Activated naive CD8-positive, alpha-beta T cell treated with anti-CD3 and anti-CD28 coated beads, Interleukin-2, amount 10 ng/mL, durations not matched to agents 7 days and 5 days (primary cell): ENCODE data around the gene GSE1. TPM values are rescaled to one million over a fixed set of nuclear protein-coding genes. Genes with fewer than 3 reads are reported as not detected.

Experiments used
- ATAC-seq: fragments of 150-1000 bp; cut with Tn5 transposase; one replicate; pipeline ENCODE4 v1.10.0; 2021; ENCODE audit warnings: low read depth, moderate library complexity
- POLR2A ChIA-PET: fragments of 350-600 bp; sonication (Branson Sonifier 250); formaldehyde crosslinking; loops from one replicate; lab custom pipeline; 2021; ENCODE audit warnings: antibody characterized with exemption; lab: Charles Lee
- DNase-seq: peaks from one replicate; pipeline ENCODE4 v3.0.0; 2021
- H3K27ac Mint-ChIP-seq: one replicate; pipeline ENCODE4 v1.8.0; 2022; ENCODE audit warnings: mild to moderate bottlenecking, mixed read lengths
- H3K27me3 Mint-ChIP-seq: one replicate; pipeline ENCODE4 v1.8.0; 2022; ENCODE audit warnings: mild to moderate bottlenecking, moderate library complexity, mixed read lengths
- H3K36me3 Mint-ChIP-seq: one replicate; pipeline ENCODE4 v1.8.0; 2021; ENCODE audit warnings: mild to moderate bottlenecking, mixed read lengths
- H3K4me1 Mint-ChIP-seq: one replicate; pipeline ENCODE4 v1.8.0; 2021; ENCODE audit warnings: mixed read lengths
- H3K4me3 Mint-ChIP-seq: one replicate; pipeline ENCODE4 v1.8.0; 2022; ENCODE audit warnings: mild to moderate bottlenecking, moderate library complexity, mixed read lengths
- H3K9me3 Mint-ChIP-seq: one replicate; pipeline ENCODE4 v1.8.0; 2021; ENCODE audit warnings: mixed read lengths
- total RNA-seq, 2 experiments: library from RNA; stranded (reverse); gene quantifications; one replicate each; pipeline ENCODE4 v1.2.3, GENCODE V29; 2021

Gene GSE1
- total RNA-seq, 2 experiments from 2014 or later, result 60.9 to 62.5 TPM

DNA sequence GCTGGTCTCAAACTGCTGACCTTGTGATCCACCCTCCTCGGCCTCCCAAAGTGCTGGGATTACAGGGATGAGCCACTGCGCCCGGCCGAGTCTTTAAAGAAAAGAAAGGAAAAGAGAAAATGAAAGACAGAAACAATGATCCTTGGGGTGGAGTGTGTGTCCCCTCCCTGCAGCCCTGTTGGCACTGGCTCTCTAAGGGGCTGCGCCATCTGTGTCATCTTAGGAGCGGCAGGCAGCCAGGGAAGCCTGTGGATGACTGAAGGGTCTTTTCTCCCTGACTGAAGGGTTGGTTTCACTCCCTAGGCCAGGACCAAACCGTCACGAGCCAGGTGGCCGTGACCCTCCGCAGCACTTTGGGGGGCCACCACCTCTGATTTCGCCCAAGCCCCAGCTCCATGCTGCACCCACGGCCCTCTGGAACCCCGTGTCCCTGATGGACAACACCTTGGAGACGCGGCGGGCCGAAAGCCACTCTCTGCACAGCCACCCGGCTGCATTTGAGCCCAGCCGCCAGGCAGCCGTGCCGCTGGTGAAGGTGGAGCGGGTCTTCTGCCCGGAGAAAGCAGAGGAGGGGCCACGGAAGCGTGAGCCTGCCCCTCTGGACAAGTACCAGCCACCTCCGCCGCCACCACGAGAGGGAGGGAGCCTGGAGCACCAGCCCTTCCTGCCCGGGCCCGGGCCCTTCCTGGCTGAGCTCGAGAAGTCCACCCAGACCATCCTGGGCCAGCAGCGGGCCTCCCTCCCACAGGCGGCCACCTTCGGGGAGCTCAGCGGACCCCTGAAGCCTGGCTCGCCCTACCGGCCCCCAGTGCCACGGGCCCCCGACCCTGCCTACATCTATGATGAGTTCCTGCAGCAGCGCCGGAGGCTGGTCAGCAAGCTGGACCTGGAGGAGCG lies 48.0 kb downstream of the GSE1 start:
- no peak for DNase-seq
- POLR2A ChIA-PET, result no interaction called here
- Mint-ChIP-seq H3K4me1 (no peaks in the 10 kb centered on the region), H3K4me3 (no peak overlapping the region), H3K27ac (no peak overlapping the region), H3K9me3 (no peaks in the 10 kb centered on the region), H3K27me3 (no peaks in the 10 kb centered on the region), H3K36me3 (peaks cover 7% of the 10 kb centered on the region)
- no peak for ATAC-seq

DNA sequence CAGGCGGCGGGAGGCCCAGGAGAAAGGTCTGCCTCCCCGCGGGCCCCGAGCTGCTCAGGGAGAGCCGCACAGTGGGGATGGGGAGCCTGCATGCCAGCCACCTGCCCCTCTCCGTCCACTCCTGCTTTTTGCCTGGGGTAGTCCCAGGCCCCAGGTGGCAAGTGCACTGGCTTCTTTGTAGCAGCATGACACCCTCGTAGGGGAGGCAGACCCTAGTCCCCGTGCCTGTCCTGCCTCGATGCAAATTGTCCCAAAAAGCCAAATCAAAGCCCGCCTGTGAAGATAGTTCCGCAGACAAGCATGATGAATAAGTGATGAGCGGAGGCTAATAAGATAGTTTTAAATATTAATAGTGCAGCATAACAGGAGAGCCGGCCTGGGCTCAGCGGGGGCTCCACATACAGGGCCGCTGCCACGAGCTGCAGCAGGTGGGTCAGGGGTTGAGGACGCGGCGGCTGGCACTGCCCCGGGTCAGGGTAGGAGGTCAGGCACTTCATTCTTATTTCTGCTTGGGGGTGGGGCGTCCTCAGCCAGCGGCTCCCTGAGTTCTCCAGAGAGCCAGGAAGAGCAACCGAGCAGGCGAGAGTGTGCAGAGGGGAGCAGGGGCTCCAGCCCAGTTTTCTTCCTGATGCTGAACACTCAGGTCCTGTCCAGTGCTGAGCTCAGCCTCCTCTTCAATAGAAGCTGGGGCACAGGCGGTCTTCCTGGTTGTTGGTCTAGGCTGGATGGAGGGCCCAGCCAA lies 48.8 kb downstream of the GSE1 start:
- Mint-ChIP-seq H3K4me3 (no peak overlapping the region), H3K4me1 (no peaks in the 10 kb centered on the region), H3K9me3 (no peaks in the 10 kb centered on the region), H3K36me3 (peaks cover 5% of the 10 kb centered on the region), H3K27me3 (no peaks in the 10 kb centered on the region), H3K27ac (no peak overlapping the region)
- POLR2A ChIA-PET, result interaction anchor here (0.8 kb wide), 1 partner anchor 138 kb away, joined by 3 read pairs; no protein-coding TSS in a partner anchor
- no peak for ATAC-seq
- no peak for DNase-seq

GRCh38 chr16:85662482-85662812 lies 49.3 kb downstream of the GSE1 start:
- no peaks in the 10 kb centered on the region for H3K4me1 Mint-ChIP-seq
- POLR2A ChIA-PET, result interaction anchor here (0.8 kb wide), 1 partner anchor 138 kb away, joined by 3 read pairs; no protein-coding TSS in a partner anchor
- H3K36me3 Mint-ChIP-seq, result peaks cover 5% of the 10 kb centered on the region
- H3K27me3 Mint-ChIP-seq, result no peaks in the 10 kb centered on the region
- no peak for ATAC-seq
- no peak for DNase-seq
- H3K4me3 Mint-ChIP-seq, result no peak overlapping the region
- no peaks in the 10 kb centered on the region for H3K9me3 Mint-ChIP-seq
- H3K27ac Mint-ChIP-seq, result no peak overlapping the region

DNA sequence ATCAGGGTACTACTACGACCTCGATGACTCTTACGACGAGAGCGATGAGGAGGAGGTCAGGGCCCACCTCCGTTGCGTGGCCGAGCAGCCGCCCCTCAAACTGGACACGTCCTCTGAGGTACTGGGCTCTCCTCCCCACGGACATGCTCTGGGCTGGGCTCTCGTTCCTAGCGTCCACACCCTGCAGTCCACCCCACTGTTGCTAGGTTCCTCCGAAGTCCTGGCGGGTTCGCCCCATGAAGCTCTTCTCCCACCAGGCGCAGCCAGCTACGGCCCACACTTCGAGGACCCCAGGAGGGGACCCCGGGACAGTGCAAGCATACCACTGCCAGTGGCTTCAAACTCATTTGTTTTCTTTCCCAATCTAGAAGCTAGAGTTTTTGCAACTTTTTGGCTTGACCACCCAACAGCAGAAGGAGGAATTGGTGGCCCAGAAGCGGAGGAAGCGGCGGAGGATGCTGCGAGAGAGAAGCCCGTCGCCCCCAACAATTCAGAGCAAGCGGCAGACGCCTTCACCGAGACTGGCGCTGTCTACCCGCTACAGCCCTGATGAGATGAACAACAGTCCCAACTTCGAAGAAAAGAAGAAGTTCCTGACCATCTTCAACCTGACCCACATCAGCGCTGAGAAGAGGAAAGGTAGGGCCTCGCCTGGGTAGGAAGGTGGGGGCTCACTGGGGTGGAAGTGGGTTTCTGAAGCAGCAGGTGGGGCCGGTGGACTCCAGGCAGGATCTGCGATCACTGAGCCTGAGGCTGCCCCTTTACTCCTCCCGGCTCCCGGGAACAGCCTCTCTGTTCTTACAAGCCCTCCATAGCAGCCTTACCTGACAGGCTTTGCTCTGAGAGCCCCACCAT lies 50.1 kb downstream of the GSE1 start:
- Mint-ChIP-seq H3K36me3 (peaks cover 5% of the 10 kb centered on the region), H3K4me3 (no peak overlapping the region), H3K9me3 (no peaks in the 10 kb centered on the region), H3K4me1 (no peaks in the 10 kb centered on the region), H3K27ac (no peak overlapping the region), H3K27me3 (no peaks in the 10 kb centered on the region)
- DNase-seq (no peak), ATAC-seq (no peak)
- POLR2A ChIA-PET, result no interaction called here

- H3K27ac Mint-ChIP-seq, result no peak overlapping the region
Observed at GRCh38 chr16:85663891-85664321, 50.8 kb downstream of the GSE1 start.

DNA sequence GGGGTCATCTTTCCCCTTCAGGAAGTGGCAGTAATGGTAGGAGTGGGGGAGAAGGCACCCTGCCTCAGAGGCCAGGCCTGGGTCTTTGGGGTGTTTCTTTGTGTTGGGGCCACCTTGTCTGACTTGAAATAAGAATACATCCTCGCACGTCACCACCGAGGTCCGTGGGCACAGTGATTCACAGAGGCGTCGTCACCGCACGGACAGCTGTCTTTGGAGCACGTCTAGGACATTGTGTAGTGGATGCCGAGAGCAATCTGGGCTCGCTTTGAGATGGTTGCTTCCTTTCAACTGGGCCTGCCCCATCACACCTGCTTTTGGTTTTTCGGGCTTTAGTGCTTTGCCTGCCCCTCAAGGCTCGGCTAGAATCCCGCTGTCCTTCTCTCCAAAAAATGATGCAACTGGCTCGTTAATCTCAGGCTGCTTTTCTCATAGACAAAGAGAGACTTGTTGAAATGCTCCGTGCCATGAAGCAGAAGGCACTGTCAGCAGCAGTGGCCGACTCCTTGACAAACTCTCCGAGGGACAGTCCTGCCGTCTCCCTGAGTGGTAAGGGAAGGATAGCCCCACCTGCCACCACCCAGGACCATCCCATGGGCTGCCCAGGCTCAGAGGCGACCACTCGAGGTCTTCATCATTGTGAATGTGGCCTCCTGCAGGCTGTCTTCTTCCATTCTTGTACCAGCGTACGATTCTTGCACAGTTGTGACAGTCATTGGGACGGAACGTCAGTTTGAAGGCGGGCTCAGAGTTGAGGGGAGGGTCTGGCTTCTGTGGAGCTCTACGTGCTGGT lies 51.7 kb downstream of the GSE1 start:
- H3K27ac Mint-ChIP-seq, result no peak overlapping the region
- DNase-seq (no peak), ATAC-seq (no peak)
- peaks cover 5% of the 10 kb centered on the region for H3K36me3 Mint-ChIP-seq
- no peaks in the 10 kb centered on the region for H3K4me1 Mint-ChIP-seq
- POLR2A ChIA-PET, result no interaction called here
- no peaks in the 10 kb centered on the region for H3K27me3 Mint-ChIP-seq
- H3K4me3 Mint-ChIP-seq, result no peak overlapping the region
- no peaks in the 10 kb centered on the region for H3K9me3 Mint-ChIP-seq

More at GRCh38 chr16:85663891-85664321, 50.8 kb downstream of the GSE1 start:
- Mint-ChIP-seq H3K9me3 (no peaks in the 10 kb centered on the region), H3K27me3 (no peaks in the 10 kb centered on the region), H3K36me3 (peaks cover 5% of the 10 kb centered on the region), H3K4me3 (no peak overlapping the region), H3K4me1 (no peaks in the 10 kb centered on the region)
- ATAC-seq, result no peak
- DNase-seq, result no peak
- POLR2A ChIA-PET, result no interaction called here

GRCh38 chr16:85665373-85665740 lies 52.2 kb downstream of the GSE1 start:
- Mint-ChIP-seq H3K36me3 (peaks cover 5% of the 10 kb centered on the region), H3K4me3 (no peak overlapping the region), H3K9me3 (no peaks in the 10 kb centered on the region), H3K4me1 (no peaks in the 10 kb centered on the region), H3K27me3 (no peaks in the 10 kb centered on the region), H3K27ac (no peak overlapping the region)
- POLR2A ChIA-PET, result no interaction called here
- ATAC-seq (no peak), DNase-seq (no peak)

- ATAC-seq (no peak), DNase-seq (no peak)
- Mint-ChIP-seq H3K9me3 (no peaks in the 10 kb centered on the region), H3K36me3 (peaks cover 6% of the 10 kb centered on the region), H3K27ac (no peak overlapping the region), H3K27me3 (no peaks in the 10 kb centered on the region), H3K4me1 (no peaks in the 10 kb centered on the region), H3K4me3 (no peak overlapping the region)
- POLR2A ChIA-PET, result no interaction called here
Observed at GRCh38 chr16:85665929-85666328, 52.8 kb downstream of the GSE1 start.

- DNase-seq, result no peak
- H3K36me3 Mint-ChIP-seq, result peaks cover 7% of the 10 kb centered on the region
- POLR2A ChIA-PET, result no interaction called here
- no peak overlapping the region for H3K27ac Mint-ChIP-seq
- H3K4me1 Mint-ChIP-seq, result no peaks in the 10 kb centered on the region
- no peak overlapping the region for H3K4me3 Mint-ChIP-seq
- H3K9me3 Mint-ChIP-seq, result no peaks in the 10 kb centered on the region
- no peaks in the 10 kb centered on the region for H3K27me3 Mint-ChIP-seq
- no peak for ATAC-seq
Observed at GRCh38 chr16:85667261-85667660, 54.1 kb downstream of the GSE1 start.

DNA sequence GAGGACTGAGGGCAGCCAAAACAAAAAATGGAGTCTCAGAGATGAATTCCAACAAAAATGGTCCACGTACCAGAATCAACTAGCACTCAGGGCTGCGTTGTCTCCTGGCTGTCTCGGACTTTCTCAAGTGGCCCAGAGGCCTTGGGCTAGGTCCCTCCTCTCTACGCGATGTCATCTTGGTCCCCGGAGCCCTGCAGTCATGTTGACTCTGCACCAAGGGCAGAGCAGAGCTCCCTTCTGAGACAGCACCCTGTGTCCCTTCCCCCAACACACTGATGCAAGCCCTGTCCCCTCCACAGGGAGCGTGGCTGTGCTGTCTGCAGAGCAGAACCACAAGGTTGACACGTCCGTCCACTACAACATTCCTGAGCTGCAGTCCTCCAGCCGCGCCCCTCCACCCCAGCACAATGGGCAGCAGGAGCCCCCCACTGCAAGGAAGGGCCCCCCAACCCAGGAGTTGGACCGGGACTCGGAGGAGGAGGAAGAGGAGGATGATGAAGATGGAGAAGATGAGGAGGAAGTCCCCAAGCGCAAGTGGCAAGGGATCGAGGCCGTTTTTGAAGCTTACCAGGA lies 54.8 kb downstream of the GSE1 start:
- H3K9me3 Mint-ChIP-seq, result no peaks in the 10 kb centered on the region
- ATAC-seq, result no peak
- H3K36me3 Mint-ChIP-seq, result peaks cover 7% of the 10 kb centered on the region
- no peaks in the 10 kb centered on the region for H3K4me1 Mint-ChIP-seq
- H3K27me3 Mint-ChIP-seq, result no peaks in the 10 kb centered on the region
- H3K4me3 Mint-ChIP-seq, result no peak overlapping the region
- POLR2A ChIA-PET, result interaction anchor here (0.6 kb wide), 1 partner anchor 9 kb away, joined by 3 read pairs; no protein-coding TSS in a partner anchor
- peak overlapping the region; percentile 8 for H3K27ac Mint-ChIP-seq
- DNase-seq, result no peak

DNA sequence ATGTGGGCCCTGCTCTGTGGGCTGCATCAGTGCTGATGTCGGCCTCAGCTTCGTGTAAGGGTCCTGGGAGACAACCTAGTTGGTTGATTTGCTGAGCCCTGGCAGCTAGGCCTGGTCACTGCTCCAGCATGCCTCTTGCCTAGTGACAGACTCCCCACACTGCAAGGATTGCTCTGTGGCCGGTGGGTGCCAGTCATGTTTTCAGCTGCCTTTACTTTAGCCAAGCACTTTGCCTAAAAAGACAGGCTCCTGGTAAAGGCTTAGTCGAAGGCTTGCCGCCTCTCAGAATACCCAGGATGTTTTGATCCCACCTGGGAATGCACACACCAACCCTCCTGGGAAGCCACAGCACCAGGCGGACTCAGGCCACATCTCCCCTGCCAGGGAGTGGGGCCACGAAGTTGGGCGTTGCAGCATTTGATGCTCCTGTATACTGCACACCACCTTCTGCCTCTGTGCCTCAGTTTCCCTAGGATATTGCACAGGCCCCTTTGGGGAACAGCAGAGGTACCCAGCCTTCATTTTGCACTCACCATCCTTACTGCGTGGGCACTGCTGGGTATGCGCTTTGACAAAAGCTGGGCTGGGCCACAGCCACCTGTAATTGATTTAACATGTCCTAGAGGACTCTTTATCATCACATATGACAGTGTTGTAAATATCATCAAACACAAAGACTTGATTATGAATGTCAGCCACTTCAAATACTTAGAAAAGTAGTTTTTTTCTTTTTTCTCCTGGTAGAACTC lies 55.7 kb downstream of the GSE1 start:
- POLR2A ChIA-PET, result interaction anchor here (0.6 kb wide), 1 partner anchor 8 kb away, joined by 3 read pairs; no protein-coding TSS in a partner anchor
- Mint-ChIP-seq H3K4me1 (no peaks in the 10 kb centered on the region), H3K4me3 (no peak overlapping the region), H3K9me3 (no peaks in the 10 kb centered on the region), H3K27me3 (no peaks in the 10 kb centered on the region), H3K27ac (no peak overlapping the region), H3K36me3 (peaks cover 5% of the 10 kb centered on the region)
- DNase-seq (no peak), ATAC-seq (no peak)

GRCh38 chr16:85670840-85671239 lies 57.7 kb downstream of the GSE1 start:
- Mint-ChIP-seq H3K9me3 (no peaks in the 10 kb centered on the region), H3K27ac (no peak overlapping the region), H3K4me3 (no peak overlapping the region), H3K36me3 (peaks cover 7% of the 10 kb centered on the region), H3K4me1 (peaks cover 1% of the 10 kb centered on the region), H3K27me3 (no peaks in the 10 kb centered on the region)
- ATAC-seq (no peak), DNase-seq (no peak)
- POLR2A ChIA-PET, result no interaction called here
